HCT116 (cell line): ENCODE measurements around the gene HDAC1. TPM values are rescaled to one million over a fixed set of nuclear protein-coding genes. Genes with fewer than 3 reads are reported as not detected.

ENCODE experiments used
- ATAC-seq: fragments of 200-7000 bp; cut with Tn5 transposase; 2 replicates; pipeline ENCODE4 v1.9.1; 2020; ENCODE audit warnings: mild to moderate bottlenecking, moderate library complexity
- BruUV-seq: library from RNA; stranded (reverse); fragments of 400-500 nt; replicated peaks from 2 replicates; lab custom pipeline; 2021; lab: Mats Ljungman, UMichigan
- CTCF ChIA-PET: fragments of 300-600 bp; sonication (Branson Sonifier 250); formaldehyde crosslinking; loops from one replicate; lab custom pipeline; 2021; ENCODE audit warnings: antibody characterized with exemption; lab: Charles Lee
- POLR2A ChIA-PET: fragments of 300-600, 350-600 bp; sonication (Branson Sonifier 250); formaldehyde crosslinking; loops from one replicate; lab custom pipeline; 2021; ENCODE audit warnings: antibody characterized with exemption; lab: Charles Lee
- RAD21 ChIA-PET, 2 experiments: fragments of 300-600 bp; sonication (Branson Sonifier 250); formaldehyde crosslinking; loops; one replicate each; lab custom pipeline; 2023; ENCODE audit warnings: low total read pairs in 2 of 2; ENCODE audit not compliant: uncharacterized antibody in 2 of 2, unreplicated experiment in 2 of 2, low non-redundant PET in 1 of 2; lab: Charles Lee
- DNase-seq: peaks from one replicate; pipeline ENCODE4 v3.0.0-alpha.2; 2010; ENCODE audit warnings: low read depth, low spot score
- H2AFZ ChIP-seq: fragments of 200-600 bp; shearing (Covaris generic), sonication (generic); 2 replicates; pipeline ENCODE4 v1.6.1; 2017; ENCODE audit warnings: low read depth, mixed run types, mixed read lengths, antibody characterized with exemption, low read length; ENCODE audit not compliant: poor library complexity, severe bottlenecking
- H3K27ac ChIP-seq: 2 replicates; pipeline ENCODE4 v1.5.1; 2012; ENCODE audit warnings: low read depth, low read length
- H3K27me3 ChIP-seq: fragments of 200-600 bp; sonication (generic); 2 replicates; pipeline ENCODE4 v1.6.1; 2016; ENCODE audit warnings: mixed run types, low read length, mixed read lengths; ENCODE audit not compliant: insufficient read depth
- H3K36me3 ChIP-seq, 2 experiments: fragments of 200-500 bp in 1 of 2; fragments of 200-600 bp in 1 of 2; sonication (Bioruptor generic) in 1 of 2; sonication (generic) in 1 of 2; 2 replicates each; pipeline versions ENCODE4 v1.5.1 to v1.6.1; 2014 to 2016; ENCODE audit warnings: low read length in 2 of 2, inconsistent platforms in 1 of 2, mixed read lengths in 1 of 2, mixed run types in 1 of 2; ENCODE audit not compliant: insufficient read depth in 2 of 2, control insufficient read depth in 1 of 2
- H3K4me1 ChIP-seq, 2 experiments: fragments of 200-600 bp in 1 of 2; sonication (generic) in 1 of 2; 2 replicates each; pipeline versions ENCODE4 v1.5.1 to v1.6.1; 2012 to 2017; ENCODE audit warnings: low read length in 2 of 2, inconsistent platforms in 1 of 2, mild to moderate bottlenecking in 1 of 2, mixed read lengths in 1 of 2, mixed run types in 1 of 2, moderate library complexity in 1 of 2; ENCODE audit not compliant: insufficient read depth in 2 of 2, control insufficient read depth in 1 of 2
- H3K4me2 ChIP-seq: fragments of 200-600 bp; sonication (generic); 2 replicates; pipeline ENCODE4 v1.6.1; 2017; ENCODE audit warnings: mixed run types, low read length, mixed read lengths
- H3K4me3 ChIP-seq, 2 experiments: fragments of 200-600 bp in 1 of 2; sonication (generic) in 1 of 2; replicated peaks in 1 of 2; 2 replicates each; pipeline ENCODE4 v1.5.1; 2011 to 2016; ENCODE audit warnings: low read length in 2 of 2, control low read depth in 1 of 2, low read depth in 1 of 2, mild to moderate bottlenecking in 1 of 2, mixed read lengths in 1 of 2, mixed run types in 1 of 2
- H3K79me2 ChIP-seq: fragments of 200-600 bp; sonication (generic); 2 replicates; pipeline ENCODE4 v1.6.1; 2017; ENCODE audit warnings: mild to moderate bottlenecking, mixed run types, low read length, moderate library complexity, mixed read lengths; ENCODE audit not compliant: insufficient read depth
- H3K9ac ChIP-seq: fragments of 200-600 bp; sonication (generic); 2 replicates; pipeline ENCODE4 v1.6.1; 2016; ENCODE audit warnings: low read length, mixed read lengths
- H3K9me2 ChIP-seq: fragments of 200-600 bp; sonication (generic), shearing (Covaris generic); 2 replicates; pipeline ENCODE4 v1.6.1; 2017; ENCODE audit warnings: mixed run types, mild to moderate bottlenecking, moderate library complexity; ENCODE audit not compliant: insufficient read depth
- H3K9me3 ChIP-seq, 2 experiments: fragments of 200-500 bp in 1 of 2; fragments of 200-600 bp in 1 of 2; sonication (Bioruptor generic) in 1 of 2; sonication (generic) in 1 of 2; 2 replicates each; pipeline ENCODE4 v1.6.1; 2014 to 2017; ENCODE audit warnings: low read length in 2 of 2, mixed read lengths in 2 of 2, inconsistent platforms in 1 of 2, low read depth in 1 of 2, mild to moderate bottlenecking in 1 of 2, mixed run types in 1 of 2, moderate library complexity in 1 of 2; ENCODE audit not compliant: control insufficient read depth in 1 of 2, insufficient read depth in 1 of 2
- H4K20me1 ChIP-seq: fragments of 200-600 bp; sonication (generic), shearing (Covaris generic); 2 replicates; pipeline ENCODE4 v1.6.1; 2017; ENCODE audit warnings: mixed run types, mild to moderate bottlenecking, moderate library complexity; ENCODE audit not compliant: insufficient read depth
- CBX3 ChIP-seq: IDR thresholded peaks from 2 replicates; pipeline ENCODE4 v1.6.1; 2012; ENCODE audit warnings: low read depth
- CEBPB ChIP-seq: IDR thresholded peaks from 2 replicates; pipeline ENCODE4 v1.6.1; 2012; ENCODE audit warnings: low read depth
- EGR1 ChIP-seq: IDR thresholded peaks from 2 replicates; pipeline ENCODE4 v1.6.1; 2012; ENCODE audit warnings: low read depth
- ELF1 ChIP-seq: IDR thresholded peaks from 2 replicates; pipeline ENCODE4 v1.6.1; 2012; ENCODE audit warnings: low read depth, borderline replicate concordance
- POLR2AphosphoS5 ChIP-seq: IDR thresholded peaks from 2 replicates; pipeline ENCODE4 v1.6.1; 2011; ENCODE audit warnings: mild to moderate bottlenecking, low read depth, low read length, moderate library complexity
- RAD21 ChIP-seq: IDR thresholded peaks from 2 replicates; pipeline ENCODE4 v1.6.1; 2012; ENCODE audit warnings: low read depth, mild to moderate bottlenecking
- SIN3A ChIP-seq: IDR thresholded peaks from 2 replicates; pipeline ENCODE4 v1.6.1; 2012; ENCODE audit warnings: low read depth
- SP1 ChIP-seq: IDR thresholded peaks from 2 replicates; pipeline ENCODE4 v1.6.1; 2012; ENCODE audit warnings: low read depth
- TCF7L2 ChIP-seq: IDR thresholded peaks from 2 replicates; pipeline ENCODE4 v1.7.0; 2011; ENCODE audit warnings: borderline replicate concordance, inconsistent platforms; ENCODE audit not compliant: insufficient read depth, insufficient read length; ENCODE audit errors: extremely low read depth
- YY1 ChIP-seq: IDR thresholded peaks from 2 replicates; pipeline ENCODE4 v1.6.1; 2011; ENCODE audit warnings: low read length, low read depth, moderate library complexity, mild to moderate bottlenecking; ENCODE audit not compliant: insufficient replicate concordance; ENCODE audit errors: extremely low read depth
- ZFX ChIP-seq: fragments of 450-650 bp; IDR thresholded peaks from 2 replicates; pipeline ENCODE4 v1.6.1; 2017
- intact Hi-C: fragments of 100-400 bp; cut with micrococcal nuclease; formaldehyde crosslinking; loops from 2 replicates; pipeline ENCODE4 v1.10.0; 2022
- total RNA-seq: library from RNA; stranded (reverse); gene quantifications from one replicate; pipeline ENCODE4 v1.2.1, GENCODE V29; 2021; ENCODE audit not compliant: unreplicated experiment
- TF ChIP-seq, protein P1 (sequence below), 3 experiments: fragments of 200-600 bp in 1 of 3; sonication (generic) in 1 of 3; IDR thresholded peaks in 2 of 3; conservative IDR thresholded peaks in 1 of 3; 2 replicates each; pipeline ENCODE4 v1.5.1; 2012 to 2017; ENCODE audit warnings: low read depth in 2 of 3, low read length in 2 of 3, antibody characterized with exemption in 1 of 3, borderline replicate concordance in 1 of 3, control low read depth in 1 of 3, mild to moderate bottlenecking in 1 of 3, mixed read lengths in 1 of 3, mixed run types in 1 of 3, moderate library complexity in 1 of 3; ENCODE audit not compliant: insufficient read depth in 1 of 3
- TF ChIP-seq, protein P2 (sequence below): IDR thresholded peaks from 2 replicates; pipeline ENCODE4 v1.6.1; 2012
- TF ChIP-seq, protein P3 (sequence below): IDR thresholded peaks from 2 replicates; pipeline ENCODE4 v1.6.1; 2012; ENCODE audit warnings: low read depth

Gene HDAC1
- total RNA-seq, 1 experiment from 2014 or later, result 232 TPM

DNA sequence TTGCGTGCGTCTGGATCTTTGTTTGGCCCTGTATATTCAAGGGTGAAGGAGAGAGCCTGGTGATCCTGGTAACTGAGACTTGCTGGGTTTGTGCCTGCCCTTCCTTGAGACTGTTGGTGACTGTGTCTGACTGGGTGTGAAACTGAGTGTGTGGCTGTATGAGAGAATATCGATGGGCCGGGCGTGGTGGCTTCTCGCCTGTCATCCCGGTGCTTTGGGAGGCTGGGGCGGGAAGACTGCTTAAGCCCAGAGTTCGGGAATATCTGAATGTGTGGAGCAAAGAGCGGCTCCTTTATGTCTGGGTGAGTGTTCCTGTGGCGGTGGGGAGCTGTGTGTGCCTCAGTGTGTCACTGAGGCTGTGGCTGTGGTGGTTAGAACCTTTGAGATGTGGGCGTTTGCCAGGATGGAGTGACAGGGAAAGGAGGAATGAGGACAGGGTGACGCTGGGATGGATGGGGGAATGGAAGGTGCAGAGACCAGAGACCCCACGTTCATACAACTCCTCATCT is 46.8 kb downstream of the HDAC1 start:
- Histone ChIP-seq H3K4me1 (peaks cover 3 to 39% of the 10 kb centered on the region in 2 experiments; a peak in 3 of 4 replicates), H2AFZ (no peak overlapping the region), H3K79me2 (peaks cover 17% of the 10 kb centered on the region), H3K9ac (no peak overlapping the region), H3K27me3 (no peaks in the 10 kb centered on the region), H3K4me2 (no peak overlapping the region), H3K36me3 (peaks cover 0 to 9% of the 10 kb centered on the region in 2 experiments; a peak in 1 of 4 replicates), H4K20me1 (no peaks in the 10 kb centered on the region), H3K9me2 (no peaks in the 10 kb centered on the region), H3K9me3 (no peaks in the 10 kb centered on the region), H3K4me3 (no peak overlapping the region), H3K27ac (no peak overlapping the region)
- POLR2A ChIA-PET, result no interaction called here
- no peak for ATAC-seq
- no peak for DNase-seq
- TF ChIP-seq EGR1 (no peak), RAD21 (no peak), ZFX (no peak), TCF7L2 (no peak), YY1 (no peak), SIN3A (no peak), CBX3 (no peak), CEBPB (no peak), SP1 (no peak), ELF1 (no peak), POLR2AphosphoS5 (no peak)
- TF ChIP-seq, protein P1, sequence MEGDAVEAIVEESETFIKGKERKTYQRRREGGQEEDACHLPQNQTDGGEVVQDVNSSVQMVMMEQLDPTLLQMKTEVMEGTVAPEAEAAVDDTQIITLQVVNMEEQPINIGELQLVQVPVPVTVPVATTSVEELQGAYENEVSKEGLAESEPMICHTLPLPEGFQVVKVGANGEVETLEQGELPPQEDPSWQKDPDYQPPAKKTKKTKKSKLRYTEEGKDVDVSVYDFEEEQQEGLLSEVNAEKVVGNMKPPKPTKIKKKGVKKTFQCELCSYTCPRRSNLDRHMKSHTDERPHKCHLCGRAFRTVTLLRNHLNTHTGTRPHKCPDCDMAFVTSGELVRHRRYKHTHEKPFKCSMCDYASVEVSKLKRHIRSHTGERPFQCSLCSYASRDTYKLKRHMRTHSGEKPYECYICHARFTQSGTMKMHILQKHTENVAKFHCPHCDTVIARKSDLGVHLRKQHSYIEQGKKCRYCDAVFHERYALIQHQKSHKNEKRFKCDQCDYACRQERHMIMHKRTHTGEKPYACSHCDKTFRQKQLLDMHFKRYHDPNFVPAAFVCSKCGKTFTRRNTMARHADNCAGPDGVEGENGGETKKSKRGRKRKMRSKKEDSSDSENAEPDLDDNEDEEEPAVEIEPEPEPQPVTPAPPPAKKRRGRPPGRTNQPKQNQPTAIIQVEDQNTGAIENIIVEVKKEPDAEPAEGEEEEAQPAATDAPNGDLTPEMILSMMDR (IDR thresholded peaks at IDR 0.05 in 2 of 3, conservative IDR thresholded peaks at IDR 0.05 in 1 of 3; ENCODE audit: borderline replicate concordance in 1 of 3, insufficient read depth in 1 of 3, low read depth in 2 of 3, low read length in 2 of 3), result no peak
- TF ChIP-seq, protein P2, sequence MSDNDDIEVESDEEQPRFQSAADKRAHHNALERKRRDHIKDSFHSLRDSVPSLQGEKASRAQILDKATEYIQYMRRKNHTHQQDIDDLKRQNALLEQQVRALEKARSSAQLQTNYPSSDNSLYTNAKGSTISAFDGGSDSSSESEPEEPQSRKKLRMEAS, result no peak
- TF ChIP-seq, protein P3, sequence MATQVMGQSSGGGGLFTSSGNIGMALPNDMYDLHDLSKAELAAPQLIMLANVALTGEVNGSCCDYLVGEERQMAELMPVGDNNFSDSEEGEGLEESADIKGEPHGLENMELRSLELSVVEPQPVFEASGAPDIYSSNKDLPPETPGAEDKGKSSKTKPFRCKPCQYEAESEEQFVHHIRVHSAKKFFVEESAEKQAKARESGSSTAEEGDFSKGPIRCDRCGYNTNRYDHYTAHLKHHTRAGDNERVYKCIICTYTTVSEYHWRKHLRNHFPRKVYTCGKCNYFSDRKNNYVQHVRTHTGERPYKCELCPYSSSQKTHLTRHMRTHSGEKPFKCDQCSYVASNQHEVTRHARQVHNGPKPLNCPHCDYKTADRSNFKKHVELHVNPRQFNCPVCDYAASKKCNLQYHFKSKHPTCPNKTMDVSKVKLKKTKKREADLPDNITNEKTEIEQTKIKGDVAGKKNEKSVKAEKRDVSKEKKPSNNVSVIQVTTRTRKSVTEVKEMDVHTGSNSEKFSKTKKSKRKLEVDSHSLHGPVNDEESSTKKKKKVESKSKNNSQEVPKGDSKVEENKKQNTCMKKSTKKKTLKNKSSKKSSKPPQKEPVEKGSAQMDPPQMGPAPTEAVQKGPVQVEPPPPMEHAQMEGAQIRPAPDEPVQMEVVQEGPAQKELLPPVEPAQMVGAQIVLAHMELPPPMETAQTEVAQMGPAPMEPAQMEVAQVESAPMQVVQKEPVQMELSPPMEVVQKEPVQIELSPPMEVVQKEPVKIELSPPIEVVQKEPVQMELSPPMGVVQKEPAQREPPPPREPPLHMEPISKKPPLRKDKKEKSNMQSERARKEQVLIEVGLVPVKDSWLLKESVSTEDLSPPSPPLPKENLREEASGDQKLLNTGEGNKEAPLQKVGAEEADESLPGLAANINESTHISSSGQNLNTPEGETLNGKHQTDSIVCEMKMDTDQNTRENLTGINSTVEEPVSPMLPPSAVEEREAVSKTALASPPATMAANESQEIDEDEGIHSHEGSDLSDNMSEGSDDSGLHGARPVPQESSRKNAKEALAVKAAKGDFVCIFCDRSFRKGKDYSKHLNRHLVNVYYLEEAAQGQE, result no peak
- no TSS peak for BruUV-seq
- RAD21 ChIA-PET, result no interaction called here
- CTCF ChIA-PET, result no interaction called here
- intact Hi-C loops, result no loop called here
